ENCODE measurements around the gene MYPN.

The MYPN gene

GRCh38 chr10:68110027-68110426 is 739 bp downstream of the MYPN start:
- peak; percentile 55 for DNase-seq (ENCODE audit: low read depth)
- no peak for TF ChIP-seq CTCF (conservative IDR thresholded peaks at IDR 0.05; ENCODE audit: low read depth, low read length)

GRCh38 chr10:68111584-68111983 is 2.3 kb downstream of the MYPN start:
- TF ChIP-seq CTCF (conservative IDR thresholded peaks at IDR 0.05; ENCODE audit: low read depth, low read length): no peak
- H3K4me3 ChIP-seq (ENCODE audit: low read depth, low read length): no peak overlapping the region
- no peak for DNase-seq (ENCODE audit: low read depth)

More at GRCh38 chr10:68110027-68110426, 739 bp downstream of the MYPN start:
- no peak overlapping the region for H3K4me3 ChIP-seq (ENCODE audit: low read depth, low read length)

GRCh38 chr10:68112837-68113236 is 3.5 kb downstream of the MYPN start:
- no peak for TF ChIP-seq CTCF (conservative IDR thresholded peaks at IDR 0.05; ENCODE audit: low read depth, low read length)
- DNase-seq (ENCODE audit: low read depth): no peak
- no peak overlapping the region for H3K4me3 ChIP-seq (ENCODE audit: low read depth, low read length)

GRCh38 chr10:68118657-68119056 is 9.4 kb downstream of the MYPN start:
- no peak for DNase-seq (ENCODE audit: low read depth)
- H3K4me3 ChIP-seq (ENCODE audit: low read depth, low read length): no peak overlapping the region
- TF ChIP-seq CTCF (conservative IDR thresholded peaks at IDR 0.05; ENCODE audit: low read depth, low read length): no peak

- no peak for DNase-seq (ENCODE audit: low read depth)
- no peak overlapping the region for H3K4me3 ChIP-seq (ENCODE audit: low read depth, low read length)
- no peak for TF ChIP-seq CTCF (conservative IDR thresholded peaks at IDR 0.05; ENCODE audit: low read depth, low read length)
Observed at GRCh38 chr10:68121020-68121743, 11.9 kb downstream of the MYPN start.

GRCh38 chr10:68121852-68122251 is 12.6 kb downstream of the MYPN start:
- TF ChIP-seq CTCF (conservative IDR thresholded peaks at IDR 0.05; ENCODE audit: low read depth, low read length): no peak
- no peak for DNase-seq (ENCODE audit: low read depth)
- no peak overlapping the region for H3K4me3 ChIP-seq (ENCODE audit: low read depth, low read length)

GRCh38 chr10:68124718-68125117 is 15.4 kb downstream of the MYPN start:
- no peak for TF ChIP-seq CTCF (conservative IDR thresholded peaks at IDR 0.05; ENCODE audit: low read depth, low read length)
- H3K4me3 ChIP-seq (ENCODE audit: low read depth, low read length): no peak overlapping the region
- no peak for DNase-seq (ENCODE audit: low read depth)
